Glomerular endothelial cell (primary cell): Measurements from ENCODE around the gene ABLIM3. TPM values are rescaled to one million over a fixed set of nuclear protein-coding genes. Genes with fewer than 3 reads are reported as not detected.
"Not testable (repeated sequence)": the region's sequence is repeated elsewhere in the genome, so short reads cannot be mapped to it uniquely, and the experiment has no call there.

Source experiments
- DNase-seq: peaks from one replicate; pipeline ENCODE4 v3.0.0-alpha.2; 2011; ENCODE audit warnings: low read depth, low spot score; ENCODE audit errors: extremely low read depth
- total RNA-seq: library from RNA; depleted of rRNA; stranded (reverse); fragments of >200 nt; gene quantifications from 2 replicates; pipeline ENCODE4 v1.2.3, GENCODE V29; 2015

Gene ABLIM3
- total RNA-seq, 1 donor from 2014 or later, result 60.4 TPM

DNA sequence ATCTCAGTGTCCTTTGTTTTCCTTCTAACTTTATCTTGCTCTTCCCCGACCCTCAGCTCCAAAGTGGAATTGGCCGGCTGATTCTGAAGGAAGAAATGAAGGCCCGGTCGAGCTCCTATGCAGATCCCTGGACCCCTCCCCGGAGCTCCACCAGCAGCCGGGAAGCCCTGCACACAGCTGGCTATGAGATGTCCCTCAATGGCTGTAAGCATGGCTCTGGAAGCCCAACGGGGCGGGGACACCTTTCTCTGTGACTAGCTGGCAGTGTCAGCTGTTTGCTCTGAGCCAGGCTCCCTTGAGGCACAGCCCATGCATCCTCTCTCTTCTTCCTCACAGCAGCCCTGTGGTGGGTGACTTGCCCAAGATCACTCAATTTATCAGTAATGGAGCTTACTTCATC is 106.4 kb downstream of the ABLIM3 start:
- no peak for DNase-seq

DNA sequence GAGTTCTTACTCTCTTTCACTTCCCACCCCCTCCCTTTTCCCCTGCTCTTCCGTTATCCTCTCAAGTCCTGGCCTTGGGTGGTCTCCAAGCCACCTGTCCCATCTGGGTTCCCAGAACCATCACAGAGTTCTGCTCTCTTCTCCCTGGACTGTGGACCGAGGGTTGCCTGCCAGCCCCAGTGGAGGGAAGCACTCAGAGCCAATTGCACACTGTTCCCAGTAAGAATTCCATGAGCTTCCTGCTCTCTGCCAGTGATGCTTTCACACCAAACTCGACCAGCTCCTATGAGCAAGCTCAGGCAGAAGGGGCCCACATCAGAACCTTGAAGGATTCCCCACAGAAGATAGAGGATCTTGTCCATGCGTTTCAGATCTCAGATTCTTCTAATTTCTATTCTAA is 110.3 kb downstream of the ABLIM3 start:
- no peak for DNase-seq

DNA sequence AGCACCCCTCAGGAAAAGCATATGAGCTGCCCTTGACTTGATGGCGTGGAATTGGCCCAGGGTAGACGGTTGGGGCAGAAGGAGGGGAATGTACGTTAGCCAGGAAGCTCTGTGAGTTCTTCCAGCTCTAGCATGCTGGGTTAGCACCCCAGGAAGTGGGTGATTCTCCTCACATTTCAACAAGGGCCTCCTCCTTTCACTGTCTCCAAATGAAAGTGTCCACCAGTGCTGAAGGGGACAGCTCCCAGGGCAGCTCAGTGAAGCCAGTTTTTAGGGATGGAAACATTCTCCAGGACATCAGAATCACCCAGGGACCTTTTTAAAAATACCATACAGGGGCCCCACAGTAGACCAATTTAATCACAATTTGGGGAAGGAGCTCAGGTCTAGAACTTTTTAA is 113.2 kb downstream of the ABLIM3 start:
- DNase-seq, result no peak

DNA sequence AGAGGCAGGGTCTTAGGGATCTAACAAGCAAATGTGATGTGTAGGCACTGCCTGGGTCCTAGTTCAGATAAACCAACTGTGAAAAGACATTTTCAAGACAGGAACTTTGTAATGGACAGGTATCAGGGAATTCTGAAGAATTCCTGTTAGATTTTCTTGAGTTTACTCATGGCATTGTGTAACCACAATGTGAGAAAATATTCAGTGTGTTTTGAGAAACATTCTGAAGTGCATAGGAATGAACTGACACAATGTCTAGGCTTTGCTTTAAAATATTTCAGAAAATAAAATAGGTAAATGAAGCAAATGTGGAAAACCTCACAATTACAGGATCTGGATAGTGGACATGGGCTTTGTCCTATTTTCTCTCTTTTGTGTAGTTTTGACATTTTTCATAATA is 115.2 kb downstream of the ABLIM3 start:
- no peak for DNase-seq

- no peak for DNase-seq
These were observed 115.8 kb downstream of the ABLIM3 start for GRCh38 chr5:149257131-149257530.

GRCh38 chr5:149257889-149258705 is 116.8 kb downstream of the ABLIM3 start:
- no peak for DNase-seq

DNA sequence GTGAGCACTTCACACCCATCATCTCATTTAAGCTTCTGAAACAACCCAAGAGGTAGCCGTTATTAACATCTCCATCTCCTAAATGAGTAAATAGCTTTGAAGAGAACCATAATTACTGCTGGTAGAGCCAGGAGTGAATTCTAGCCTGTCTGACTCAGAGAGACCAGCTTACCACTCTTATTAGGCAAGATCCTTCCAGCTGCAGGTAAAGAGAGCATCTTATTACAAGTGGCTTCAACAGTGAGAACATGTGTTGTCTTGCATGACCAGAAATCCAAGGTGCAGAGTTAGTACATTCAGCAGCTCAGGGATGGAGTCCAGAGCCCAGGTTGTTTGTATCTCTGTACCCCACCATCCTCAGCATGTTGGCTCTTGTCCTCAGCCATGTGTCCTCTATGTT is 119.5 kb downstream of the ABLIM3 start:
- DNase-seq, result no peak

DNA sequence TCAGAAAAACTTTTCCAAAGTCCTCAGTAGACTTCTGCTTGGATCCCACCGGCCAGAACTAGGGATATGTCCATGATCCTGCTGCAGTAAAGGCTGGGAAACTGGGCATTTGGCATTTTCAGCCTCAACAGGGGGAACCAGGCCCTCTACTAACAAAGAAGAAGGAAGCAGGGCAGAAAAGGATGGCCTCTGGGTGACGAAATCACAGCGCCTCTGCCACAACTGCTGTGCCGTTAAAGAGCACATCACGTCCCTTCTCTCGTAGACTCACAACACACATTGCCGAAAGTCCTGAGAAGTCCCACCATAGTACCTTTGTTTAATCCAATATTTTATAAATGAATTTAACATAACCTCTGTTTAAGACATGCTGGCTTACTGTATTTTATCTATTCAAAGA is 120.0 kb downstream of the ABLIM3 start:
- no peak for DNase-seq

DNA sequence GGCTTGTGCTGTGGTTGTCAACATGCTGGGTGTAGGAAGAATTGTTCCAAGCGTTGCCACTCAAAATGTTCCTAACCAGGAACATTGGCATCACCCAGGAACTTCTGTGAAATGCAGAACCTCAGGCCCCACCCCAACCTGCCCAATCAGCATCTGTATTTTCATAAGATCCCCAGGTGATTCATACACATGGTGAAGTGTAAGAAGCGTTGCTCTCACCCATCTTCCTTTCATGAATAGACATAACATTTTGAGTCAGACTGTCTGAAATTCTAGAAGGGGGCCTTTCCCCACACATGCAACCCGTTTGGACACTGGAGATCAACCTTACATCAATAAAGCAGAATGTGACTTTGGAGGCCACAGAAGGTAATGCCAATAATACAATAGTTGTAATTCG is 121.0 kb downstream of the ABLIM3 start:
- no peak for DNase-seq

- DNase-seq, result no peak
These were observed 123.3 kb downstream of the ABLIM3 start for GRCh38 chr5:149264439-149265067.

DNA sequence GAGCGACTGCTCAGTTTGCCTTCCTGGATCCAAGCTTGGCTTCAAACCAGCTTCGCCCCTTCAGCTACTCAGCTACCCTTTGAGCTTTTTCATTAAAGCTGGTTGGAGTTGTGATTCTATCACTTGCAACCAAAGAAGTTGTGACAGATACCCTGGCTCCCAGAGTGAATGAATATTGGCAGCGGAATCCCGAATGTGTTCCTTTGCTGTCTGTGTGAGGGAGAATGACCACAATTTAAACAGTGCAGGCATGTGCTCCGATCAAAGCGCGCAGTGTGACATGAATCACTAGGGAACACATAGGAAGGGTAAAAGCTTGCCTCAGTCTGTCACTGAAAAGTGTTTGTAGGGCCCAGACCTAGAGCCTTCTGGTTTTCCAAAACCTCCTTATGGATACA is 123.8 kb downstream of the ABLIM3 start:
- no peak for DNase-seq

GRCh38 chr5:149265597-149265996 is 124.3 kb downstream of the ABLIM3 start:
- DNase-seq, result peak; percentile 56

DNA sequence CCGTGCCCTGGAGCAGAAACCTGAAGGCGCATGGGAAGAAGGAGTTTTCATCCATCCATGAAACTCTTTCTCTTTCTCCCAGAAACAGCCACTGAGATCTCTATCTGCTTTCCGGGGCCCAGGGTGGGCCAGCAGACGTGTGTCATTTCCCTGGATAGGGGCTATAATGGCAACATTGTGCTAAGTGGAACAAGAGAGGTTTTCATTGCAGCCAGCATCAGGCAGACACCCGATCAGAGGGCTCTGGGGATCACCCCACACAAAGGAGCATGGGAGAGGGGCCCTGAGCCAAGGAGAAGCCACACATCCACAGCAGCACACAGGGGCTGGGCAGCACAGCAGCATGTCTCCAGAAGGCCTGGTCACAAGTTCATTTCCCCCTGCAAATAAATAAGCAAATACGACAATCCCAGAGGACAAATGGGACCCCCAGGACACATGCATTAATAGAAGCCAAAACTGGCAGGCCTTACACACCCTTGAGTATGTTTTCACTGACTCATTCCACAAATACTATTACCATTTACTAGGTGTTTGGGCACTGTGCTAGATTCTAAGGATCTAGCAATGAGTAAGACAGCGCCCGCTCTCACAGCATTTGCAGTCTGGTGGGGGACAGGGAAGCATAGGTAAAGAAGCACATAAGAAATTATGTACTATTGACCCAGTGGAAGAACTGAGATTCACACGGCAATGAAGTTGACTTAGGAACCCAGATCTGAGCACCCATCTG is 126.1 kb downstream of the ABLIM3 start:
- no peak for DNase-seq

DNA sequence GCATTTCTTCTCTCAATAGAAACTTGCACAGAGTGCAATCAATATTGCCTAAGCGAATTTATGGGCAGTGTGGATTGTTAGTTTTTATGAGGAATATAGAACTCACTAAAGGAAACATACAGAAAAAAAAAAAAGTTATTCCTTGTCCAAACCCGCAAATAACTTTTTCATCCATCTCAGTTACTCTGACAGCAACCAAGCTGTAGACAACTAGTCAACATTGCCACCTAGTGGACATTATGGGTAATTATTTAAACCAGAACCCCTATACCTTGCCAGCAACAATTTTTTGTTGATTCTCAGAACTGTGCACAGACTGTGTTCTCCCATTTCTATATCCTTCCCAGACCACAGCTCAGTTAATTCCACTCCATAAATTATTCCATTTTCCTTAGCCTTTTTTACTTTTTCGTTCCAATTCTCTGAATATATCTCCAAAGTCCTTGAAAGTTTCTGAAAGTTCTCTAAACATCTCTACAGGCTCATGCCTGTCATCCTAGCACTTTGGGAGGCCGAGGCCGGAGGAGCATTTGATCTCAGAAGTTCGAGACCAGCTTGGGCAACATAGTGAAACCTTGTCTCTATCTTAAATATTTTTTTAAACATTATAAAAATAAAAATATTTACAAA is 127.8 kb downstream of the ABLIM3 start:
- DNase-seq, result no peak

- DNase-seq, result no peak
These were observed 130.0 kb downstream of the ABLIM3 start for GRCh38 chr5:149271195-149271715.

DNA sequence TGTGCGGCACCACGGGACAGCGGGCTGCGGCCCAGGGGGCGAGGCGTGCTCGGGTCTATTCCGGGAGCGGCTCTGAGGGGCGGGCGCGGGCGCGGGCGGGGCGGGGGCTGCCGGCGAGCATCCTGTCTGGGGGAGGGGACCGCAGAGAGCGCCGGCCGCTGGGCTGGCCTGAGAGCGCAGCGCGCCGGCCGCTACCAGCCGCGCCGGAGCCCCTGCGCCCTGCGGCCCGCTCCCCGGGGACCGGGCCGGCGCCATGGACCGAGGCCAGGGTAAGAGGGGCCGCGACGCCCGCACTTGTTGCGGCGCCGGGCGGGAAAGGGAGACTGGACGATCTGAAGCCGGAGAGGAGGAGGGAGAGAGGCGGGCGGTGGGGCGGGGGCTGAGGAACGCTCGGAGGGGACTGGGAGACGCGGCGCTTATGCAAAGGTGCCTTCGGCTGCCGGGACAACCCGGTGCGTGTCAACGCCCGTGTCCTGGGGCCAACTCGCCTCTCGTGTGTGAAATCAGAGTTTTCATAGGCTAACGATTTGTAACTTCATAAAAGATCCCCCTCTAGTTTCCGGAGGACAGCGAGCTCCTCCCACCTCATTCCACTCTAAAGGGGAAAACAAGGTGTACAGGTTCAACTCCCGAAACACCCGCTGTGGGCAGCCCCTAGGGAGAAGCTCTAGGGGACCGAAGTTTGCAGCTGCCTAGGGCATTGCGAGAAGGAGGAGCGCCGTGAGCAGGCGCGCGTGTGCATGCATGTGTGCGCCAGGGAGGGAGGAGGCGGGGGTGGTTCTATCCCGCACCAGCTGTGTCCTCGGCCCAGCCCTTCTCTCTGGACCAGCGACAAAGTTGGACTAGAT is 130.6 kb downstream of the ABLIM3 start, which contains the start of gene AFAP1L1:
AFAP1L1 (plus strand) TSS at position 144 of the 848 bp plus-strand sequence; CDS start at position 254, 110 bp downstream.
- no peak for DNase-seq

DNA sequence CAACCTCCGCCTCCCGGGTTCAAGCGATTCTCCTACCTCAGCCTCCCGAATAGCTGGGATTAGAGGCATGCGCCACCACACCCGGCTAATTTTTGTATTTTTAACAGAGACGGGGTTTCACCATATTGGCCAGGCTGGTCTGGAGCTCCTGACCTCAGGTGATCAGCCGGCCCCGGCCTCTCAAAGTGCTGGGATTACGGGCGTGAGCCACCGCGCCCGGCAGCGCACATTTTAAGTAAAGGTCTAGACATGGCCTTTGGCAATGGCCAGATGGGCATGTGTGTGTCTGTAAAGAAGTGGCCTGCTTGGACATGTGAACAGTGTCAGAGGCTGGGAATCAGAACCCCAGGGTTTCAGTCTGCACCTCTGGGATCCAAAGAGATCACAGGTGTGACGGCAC is 131.5 kb downstream of the ABLIM3 start:
- not testable (repeated sequence) for DNase-seq

DNA sequence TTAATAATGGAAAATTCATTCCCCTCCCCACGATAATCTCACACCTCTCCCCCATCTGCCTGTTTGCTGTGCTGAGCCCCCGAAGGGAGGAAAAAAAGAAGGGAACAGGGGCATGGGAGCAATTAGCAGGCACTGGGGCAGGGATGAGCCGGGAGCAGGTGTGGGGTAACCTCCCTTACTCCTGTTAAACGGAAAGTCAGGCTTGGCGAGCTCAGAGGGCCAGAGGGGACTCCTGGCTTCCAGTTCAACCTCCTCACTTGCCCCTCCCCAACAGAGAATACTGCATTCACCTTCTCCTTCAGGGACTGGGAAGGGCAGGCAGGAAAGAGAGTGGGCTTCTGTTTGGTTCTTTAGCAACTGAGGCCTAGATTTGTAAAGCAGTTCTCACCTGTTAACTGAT is 131.9 kb downstream of the ABLIM3 start:
- no peak for DNase-seq

GRCh38 chr5:149273950-149274349 is 132.7 kb downstream of the ABLIM3 start:
- DNase-seq, result no peak

DNA sequence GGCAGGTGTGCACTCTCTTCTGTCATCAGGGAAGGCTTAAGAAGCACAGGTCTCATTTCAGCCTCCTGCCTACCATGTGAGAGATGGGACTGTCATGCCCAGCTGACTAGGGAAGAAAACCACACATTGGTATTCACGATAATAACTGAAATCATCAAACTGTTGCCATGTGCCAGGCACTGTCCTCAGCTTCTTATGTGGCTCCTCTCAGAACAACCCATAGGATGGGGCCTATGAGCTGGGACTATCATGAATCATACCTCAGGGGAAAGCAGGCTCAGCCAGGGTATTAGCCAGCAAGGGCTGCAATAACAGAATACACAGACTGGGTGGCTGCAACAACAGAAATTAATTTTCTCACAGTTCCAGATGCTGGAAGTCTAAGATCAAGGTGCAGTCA is 133.6 kb downstream of the ABLIM3 start:
- DNase-seq, result no peak
